Endothelial cell (in vitro differentiated cells): ENCODE results near the gene LEFTY2. TPM values are rescaled to one million over a fixed set of nuclear protein-coding genes. Genes with fewer than 3 reads are reported as not detected.
"Not testable (repeated sequence)": the region's sequence is repeated elsewhere in the genome, so short reads cannot be mapped to it uniquely, and the experiment has no call there.

Source experiments
- DNase-seq: peaks from one replicate; pipeline ENCODE4 v3.0.0; 2021; ENCODE audit warnings: low spot score
- H3K27ac Mint-ChIP-seq: one replicate; pipeline ENCODE4 v1.8.0; 2021; ENCODE audit warnings: mixed read lengths, inconsistent platforms; ENCODE audit not compliant: unreplicated experiment
- H3K27me3 Mint-ChIP-seq: one replicate; pipeline ENCODE4 v1.8.0; 2021; ENCODE audit warnings: mild to moderate bottlenecking, moderate library complexity, mixed read lengths, inconsistent platforms; ENCODE audit not compliant: unreplicated experiment
- H3K36me3 Mint-ChIP-seq: one replicate; pipeline ENCODE4 v1.8.0; 2021; ENCODE audit warnings: mild to moderate bottlenecking, low read depth, mixed read lengths, inconsistent platforms; ENCODE audit not compliant: unreplicated experiment
- H3K4me1 Mint-ChIP-seq: one replicate; pipeline ENCODE4 v1.8.0; 2021; ENCODE audit warnings: mild to moderate bottlenecking, mixed read lengths, inconsistent platforms; ENCODE audit not compliant: unreplicated experiment
- H3K4me3 Mint-ChIP-seq: one replicate; pipeline ENCODE4 v1.8.0; 2021; ENCODE audit warnings: mild to moderate bottlenecking, mixed read lengths, inconsistent platforms; ENCODE audit not compliant: unreplicated experiment
- H3K9me3 Mint-ChIP-seq: one replicate; pipeline ENCODE4 v1.8.0; 2021; ENCODE audit warnings: mixed read lengths, inconsistent platforms; ENCODE audit not compliant: unreplicated experiment
- total RNA-seq: library from RNA; stranded (reverse); fragmentation: NEBNext Ultra II Directional; extraction: Animal tissue kit (Norgen Biotek cat#: 25700); gene quantifications from one replicate; pipeline ENCODE4 v1.2.1, GENCODE V29; 2021; ENCODE audit not compliant: unreplicated experiment
- TF ChIP-seq, protein P1 (sequence below): fragments of 200-600 bp; sonication (generic); IDR thresholded peaks from one replicate; pipeline ENCODE4 v1.5.0; 2021; ENCODE audit warnings: antibody characterized with exemption; ENCODE audit not compliant: unreplicated experiment

LEFTY2 gene
- total RNA-seq, 1 donor from 2014 or later, result 0.26 TPM

DNA sequence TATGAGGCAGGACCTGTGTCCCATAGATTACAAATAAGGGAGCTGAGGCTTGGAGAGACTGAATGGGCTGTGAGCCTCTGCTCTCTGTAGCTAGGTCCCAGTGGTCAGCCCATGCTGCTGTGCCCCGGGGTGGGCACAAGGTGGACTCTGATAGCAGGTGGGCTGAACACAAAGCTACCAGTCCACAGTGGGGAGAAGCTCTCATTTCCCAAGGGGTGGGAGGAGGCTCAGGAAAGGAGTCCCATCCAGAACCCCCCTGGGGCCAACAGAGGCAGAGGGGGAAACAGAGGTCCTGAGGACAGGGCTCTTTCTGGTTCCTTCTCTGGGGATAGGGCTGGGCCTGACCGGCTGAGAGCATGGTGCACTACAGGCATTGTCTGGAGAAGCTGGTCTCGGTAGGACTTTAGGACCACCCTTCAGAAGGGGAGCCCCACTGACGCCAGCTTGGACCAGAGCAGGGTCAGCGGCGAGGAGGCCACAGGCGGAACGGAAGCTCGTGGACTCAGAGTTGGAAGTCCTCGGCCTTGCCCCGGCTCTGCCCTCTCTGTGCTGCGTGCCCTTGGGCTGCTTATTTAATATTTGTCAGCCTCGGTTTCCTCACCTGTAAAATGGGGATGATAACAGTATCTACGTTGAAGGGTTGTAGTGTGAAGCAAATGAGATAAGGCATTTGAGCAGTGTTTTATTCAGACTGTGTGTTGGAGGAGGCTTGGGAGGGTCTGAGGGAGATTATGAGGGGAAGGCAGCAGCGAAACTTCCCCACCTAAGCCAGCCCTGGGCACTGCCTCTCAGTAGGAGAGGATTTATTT, 31.5 kb upstream of the LEFTY2 start:
- H3K4me1 Mint-ChIP-seq, result no peaks in the 10 kb centered on the region
- no peak overlapping the region for H3K27ac Mint-ChIP-seq
- no peak overlapping the region for H3K4me3 Mint-ChIP-seq
- no peaks in the 10 kb centered on the region for H3K9me3 Mint-ChIP-seq
- DNase-seq, result no peak
- TF ChIP-seq, protein P1, sequence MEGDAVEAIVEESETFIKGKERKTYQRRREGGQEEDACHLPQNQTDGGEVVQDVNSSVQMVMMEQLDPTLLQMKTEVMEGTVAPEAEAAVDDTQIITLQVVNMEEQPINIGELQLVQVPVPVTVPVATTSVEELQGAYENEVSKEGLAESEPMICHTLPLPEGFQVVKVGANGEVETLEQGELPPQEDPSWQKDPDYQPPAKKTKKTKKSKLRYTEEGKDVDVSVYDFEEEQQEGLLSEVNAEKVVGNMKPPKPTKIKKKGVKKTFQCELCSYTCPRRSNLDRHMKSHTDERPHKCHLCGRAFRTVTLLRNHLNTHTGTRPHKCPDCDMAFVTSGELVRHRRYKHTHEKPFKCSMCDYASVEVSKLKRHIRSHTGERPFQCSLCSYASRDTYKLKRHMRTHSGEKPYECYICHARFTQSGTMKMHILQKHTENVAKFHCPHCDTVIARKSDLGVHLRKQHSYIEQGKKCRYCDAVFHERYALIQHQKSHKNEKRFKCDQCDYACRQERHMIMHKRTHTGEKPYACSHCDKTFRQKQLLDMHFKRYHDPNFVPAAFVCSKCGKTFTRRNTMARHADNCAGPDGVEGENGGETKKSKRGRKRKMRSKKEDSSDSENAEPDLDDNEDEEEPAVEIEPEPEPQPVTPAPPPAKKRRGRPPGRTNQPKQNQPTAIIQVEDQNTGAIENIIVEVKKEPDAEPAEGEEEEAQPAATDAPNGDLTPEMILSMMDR, result no peak
- peaks cover 12% of the 10 kb centered on the region for H3K36me3 Mint-ChIP-seq
- H3K27me3 Mint-ChIP-seq, result peaks cover 3% of the 10 kb centered on the region

DNA sequence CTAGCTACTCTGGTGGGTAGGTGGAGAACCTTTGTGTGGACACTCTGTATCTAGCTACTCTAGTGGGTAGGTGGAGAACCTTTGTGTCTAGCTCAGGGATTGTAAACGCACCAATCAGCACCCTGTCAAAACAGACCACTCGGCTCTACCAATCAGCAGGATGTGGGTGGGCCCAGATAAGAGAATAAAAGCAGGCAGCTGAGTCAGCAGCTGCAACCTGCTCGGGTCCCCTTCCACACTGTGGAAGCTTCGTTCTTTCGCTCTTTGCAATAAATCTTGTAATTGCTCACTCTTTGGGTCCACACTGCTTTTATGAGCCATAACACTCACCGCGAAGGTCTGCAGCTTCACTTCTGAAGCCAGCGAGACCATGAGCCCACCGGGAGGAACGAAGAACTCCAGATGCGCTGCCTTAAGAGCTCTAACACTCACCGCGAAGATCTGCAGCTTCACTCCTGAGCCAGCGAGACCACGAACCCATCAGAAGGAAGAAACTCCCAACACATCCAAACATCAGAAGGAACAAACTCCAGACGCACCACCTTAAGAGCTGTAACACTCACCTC, 29.7 kb upstream of the LEFTY2 start:
- H3K4me1 Mint-ChIP-seq, H3K4me3 Mint-ChIP-seq, H3K9me3 Mint-ChIP-seq, H3K36me3 Mint-ChIP-seq, H3K27me3 Mint-ChIP-seq, H3K27ac Mint-ChIP-seq, DNase-seq: not testable (repeated sequence)

DNA sequence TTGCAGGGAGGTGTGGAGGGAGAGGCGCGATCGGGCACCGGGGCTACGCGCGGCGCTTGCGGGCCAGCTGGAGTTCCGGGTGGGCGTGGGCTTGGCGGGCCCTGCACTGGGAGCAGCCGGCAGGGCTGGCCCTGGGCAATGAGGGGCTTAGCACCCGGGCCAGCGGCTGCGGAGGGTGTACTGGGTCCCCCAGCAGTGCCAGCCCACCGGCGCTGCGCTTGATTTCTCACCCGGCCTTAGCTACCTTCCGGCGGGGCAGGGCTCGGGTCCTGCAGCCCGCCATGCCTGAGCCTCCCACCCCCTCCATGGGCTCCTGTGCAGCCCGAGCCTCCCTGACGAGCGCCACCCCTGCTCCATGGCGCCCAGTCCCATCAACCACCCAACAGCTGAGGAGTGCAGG, 28.7 kb upstream of the LEFTY2 start:
- not testable (repeated sequence) for H3K9me3 Mint-ChIP-seq, DNase-seq, H3K4me1 Mint-ChIP-seq, H3K27me3 Mint-ChIP-seq, H3K36me3 Mint-ChIP-seq, H3K27ac Mint-ChIP-seq, H3K4me3 Mint-ChIP-seq

DNA sequence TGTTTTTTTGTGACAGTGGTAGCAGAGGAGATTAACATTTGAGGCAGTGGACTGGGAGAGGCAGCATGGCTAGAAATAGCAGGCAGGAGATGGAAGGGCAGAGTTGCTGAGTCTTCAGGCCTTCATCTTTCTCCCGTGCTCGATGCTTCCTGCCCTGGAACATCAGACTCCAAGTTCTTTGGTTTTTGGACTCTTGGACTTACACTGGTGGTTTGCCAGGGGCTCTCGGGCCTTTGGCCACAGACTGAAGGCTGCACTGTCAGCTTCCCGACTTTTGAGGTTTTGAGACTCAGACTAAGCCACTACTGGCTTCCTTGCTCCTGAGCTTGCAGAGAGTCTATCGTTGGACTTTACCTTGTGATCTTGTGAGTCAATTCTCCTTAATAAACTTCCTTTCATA, 24.2 kb upstream of the LEFTY2 start:
- H3K27ac Mint-ChIP-seq, result no peak overlapping the region
- no peak overlapping the region for H3K4me3 Mint-ChIP-seq
- H3K36me3 Mint-ChIP-seq, result no peaks in the 10 kb centered on the region
- no peak for DNase-seq
- TF ChIP-seq, protein P1, result no peak
- H3K4me1 Mint-ChIP-seq, result no peaks in the 10 kb centered on the region
- peaks cover 2% of the 10 kb centered on the region for H3K27me3 Mint-ChIP-seq
- no peaks in the 10 kb centered on the region for H3K9me3 Mint-ChIP-seq

DNA sequence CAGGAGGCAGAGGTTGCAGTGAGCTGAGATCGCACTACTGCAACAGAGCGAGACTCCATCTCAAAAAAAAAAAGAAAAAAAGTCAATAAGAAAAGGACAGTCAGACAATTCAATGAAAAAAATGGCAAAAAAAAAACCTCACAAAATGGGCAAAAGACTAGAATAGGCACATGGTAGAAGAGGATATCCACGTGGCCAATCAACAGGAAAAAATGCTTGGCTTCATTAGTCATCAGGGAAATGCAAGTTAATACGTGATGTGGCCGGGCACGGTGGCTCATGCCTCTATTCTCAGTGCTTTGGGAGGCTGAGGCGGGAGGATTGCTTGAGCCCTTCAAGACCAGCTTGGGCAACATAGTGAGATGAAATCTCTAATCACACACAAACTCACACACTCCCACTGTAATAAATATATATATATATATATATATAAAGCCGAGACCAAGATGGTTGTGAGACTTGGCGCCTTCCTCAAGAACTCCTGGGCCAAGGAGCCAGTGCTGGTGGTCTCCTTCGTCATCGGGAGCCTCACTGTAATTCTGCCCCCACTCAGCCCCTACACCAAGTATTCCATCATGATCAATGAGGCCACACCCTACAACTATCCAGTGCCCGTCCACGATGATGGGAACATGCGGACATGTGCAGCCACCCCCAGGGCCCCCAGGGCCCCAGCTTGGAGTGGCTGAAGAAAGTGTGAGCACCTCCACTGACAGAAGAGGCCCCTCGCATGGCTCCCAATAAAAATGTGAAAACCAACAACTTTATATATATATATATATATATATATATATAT, 22.9 kb upstream of the LEFTY2 start:
- Mint-ChIP-seq H3K9me3 (no peaks in the 10 kb centered on the region), H3K27ac (no peak overlapping the region), H3K27me3 (peaks cover 3% of the 10 kb centered on the region), H3K4me3 (no peak overlapping the region), H3K36me3 (no peaks in the 10 kb centered on the region), H3K4me1 (no peaks in the 10 kb centered on the region)
- TF ChIP-seq, protein P1, result no peak
- DNase-seq, result no peak
